Measurements from ENCODE around the gene MAPKAPK5.
"Not testable (repeated sequence)": the region's sequence is repeated elsewhere in the genome, so short reads cannot be mapped to it uniquely, and the experiment has no call there.

Gene MAPKAPK5

GRCh38 chr12:111828338-111828979 lies 13.6 kb upstream of the MAPKAPK5 start:
- DNase-seq, result no peak

GRCh38 chr12:111829635-111830034 lies 12.4 kb upstream of the MAPKAPK5 start:
- DNase-seq, result not testable (repeated sequence)

GRCh38 chr12:111834740-111835386 lies 7.2 kb upstream of the MAPKAPK5 start:
- DNase-seq, result peak; percentile 34

GRCh38 chr12:111835531-111836181 lies 6.4 kb upstream of the MAPKAPK5 start:
- DNase-seq, result not testable (repeated sequence)

- DNase-seq, result no peak
These were observed 3.7 kb upstream of the MAPKAPK5 start for GRCh38 chr12:111838353-111838752.

GRCh38 chr12:111840807-111841206 lies 1.2 kb upstream of the MAPKAPK5 start:
- no peak for DNase-seq

GRCh38 chr12:111841236-111841749 lies 735 bp upstream of the MAPKAPK5 start:
- no peak for DNase-seq

- no peak for DNase-seq
These were observed 748 bp downstream of the MAPKAPK5 start for GRCh38 chr12:111842556-111843396.

- DNase-seq, result no peak
These were observed 4.0 kb downstream of the MAPKAPK5 start for GRCh38 chr12:111846016-111846415.

- no peak for DNase-seq
These were observed 8.5 kb downstream of the MAPKAPK5 start for GRCh38 chr12:111850526-111850925.

- no peak for DNase-seq
These were observed 16.2 kb downstream of the MAPKAPK5 start for GRCh38 chr12:111858186-111858585.

- DNase-seq, result no peak
These were observed 16.8 kb downstream of the MAPKAPK5 start for GRCh38 chr12:111858778-111859177.

GRCh38 chr12:111864913-111865312 lies 22.9 kb downstream of the MAPKAPK5 start:
- DNase-seq, result peak; percentile 13

GRCh38 chr12:111867531-111867930 lies 25.5 kb downstream of the MAPKAPK5 start:
- DNase-seq, result no peak

GRCh38 chr12:111868676-111869588 lies 26.9 kb downstream of the MAPKAPK5 start:
- no peak for DNase-seq

GRCh38 chr12:111869671-111870070 lies 27.6 kb downstream of the MAPKAPK5 start:
- no peak for DNase-seq

- DNase-seq, result no peak
These were observed 28.2 kb downstream of the MAPKAPK5 start for GRCh38 chr12:111870216-111870615.

GRCh38 chr12:111870706-111871105 lies 28.7 kb downstream of the MAPKAPK5 start:
- DNase-seq, result no peak

GRCh38 chr12:111873113-111873512 lies 31.1 kb downstream of the MAPKAPK5 start:
- DNase-seq, result no peak

GRCh38 chr12:111881716-111882115 lies 39.7 kb downstream of the MAPKAPK5 start:
- peak; percentile 20 for DNase-seq

- peak; percentile 88 for DNase-seq
These were observed 44.9 kb downstream of the MAPKAPK5 start for GRCh38 chr12:111886662-111887545.
